Lower leg skin (tissue), 4 donors: ENCODE data around the gene OR10J5. TPM values are rescaled to one million over a fixed set of nuclear protein-coding genes. Genes with fewer than 3 reads are reported as not detected.

Experiments used
- DNase-seq, 2 donors: peaks; one replicate each; pipeline ENCODE4 v3.0.0-alpha.2; 2019; ENCODE audit warnings: low spot score in 2 of 2
- H3K4me3 ChIP-seq: fragments of 200-600 bp; sonication (generic); 2 replicates; pipeline ENCODE4 v1.5.1; 2017; ENCODE audit warnings: mild to moderate bottlenecking, low read depth; ENCODE audit not compliant: poor library complexity, severe bottlenecking
- POLR2A ChIP-seq, 2 donors: fragments of 450-650 bp; IDR thresholded peaks; one replicate each; pipeline ENCODE4 v1.6.1; 2016 to 2017; ENCODE audit warnings: antibody characterized with exemption in 2 of 2, mild to moderate bottlenecking in 1 of 2, moderate library complexity in 1 of 2
- WGBS, 2 donors: methylation state at CpG; one replicate each; pipeline ENCODE4 v1.1.5; 2018; 5-methylcytosine and 5-hydroxymethylcytosine counted together
- intact Hi-C: fragments of 100-400 bp; cut with DNase I; formaldehyde crosslinking; loops from one replicate; pipeline ENCODE4 v1.15.0; 2023; ENCODE audit warnings: low total_unique reads
- total RNA-seq, 4 donors: library from RNA; depleted of rRNA; stranded (reverse); fragments of >200 nt; gene quantifications; one replicate each; pipeline ENCODE4 v1.1.0, GENCODE V29; 2016
- TF ChIP-seq, protein P1 (sequence below), 3 donors: fragments of 450-650 bp; IDR thresholded peaks; one replicate each; pipeline ENCODE4 v1.5.1; 2016; ENCODE audit warnings: antibody characterized with exemption in 3 of 3, mild to moderate bottlenecking in 3 of 3, moderate library complexity in 2 of 3

Gene OR10J5
- total RNA-seq, 4 donors from 2014 or later: not detected

DNA sequence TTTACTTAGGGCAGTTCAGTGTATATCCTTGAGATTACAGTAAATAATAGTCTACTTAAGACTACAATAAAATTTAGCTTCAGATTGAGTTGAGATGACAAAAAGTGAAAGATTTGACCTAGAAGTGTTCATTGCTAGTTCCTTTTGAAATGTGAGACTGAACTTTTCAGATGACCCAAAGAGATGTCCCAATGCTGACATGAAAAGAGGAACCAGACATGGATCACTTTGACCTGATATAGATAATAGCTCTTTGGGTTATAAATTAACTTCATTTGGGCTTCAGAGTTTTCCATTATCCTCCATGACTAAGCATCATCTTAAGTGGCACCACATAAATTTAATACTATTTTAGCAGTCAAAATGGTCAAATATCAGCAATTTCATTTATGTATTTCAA, 25.7 kb upstream of the OR10J5 start:
- H3K4me3 ChIP-seq: no peak overlapping the region
- no peak for TF ChIP-seq POLR2A (IDR thresholded peaks at IDR 0.05)
- TF ChIP-seq, protein P1, sequence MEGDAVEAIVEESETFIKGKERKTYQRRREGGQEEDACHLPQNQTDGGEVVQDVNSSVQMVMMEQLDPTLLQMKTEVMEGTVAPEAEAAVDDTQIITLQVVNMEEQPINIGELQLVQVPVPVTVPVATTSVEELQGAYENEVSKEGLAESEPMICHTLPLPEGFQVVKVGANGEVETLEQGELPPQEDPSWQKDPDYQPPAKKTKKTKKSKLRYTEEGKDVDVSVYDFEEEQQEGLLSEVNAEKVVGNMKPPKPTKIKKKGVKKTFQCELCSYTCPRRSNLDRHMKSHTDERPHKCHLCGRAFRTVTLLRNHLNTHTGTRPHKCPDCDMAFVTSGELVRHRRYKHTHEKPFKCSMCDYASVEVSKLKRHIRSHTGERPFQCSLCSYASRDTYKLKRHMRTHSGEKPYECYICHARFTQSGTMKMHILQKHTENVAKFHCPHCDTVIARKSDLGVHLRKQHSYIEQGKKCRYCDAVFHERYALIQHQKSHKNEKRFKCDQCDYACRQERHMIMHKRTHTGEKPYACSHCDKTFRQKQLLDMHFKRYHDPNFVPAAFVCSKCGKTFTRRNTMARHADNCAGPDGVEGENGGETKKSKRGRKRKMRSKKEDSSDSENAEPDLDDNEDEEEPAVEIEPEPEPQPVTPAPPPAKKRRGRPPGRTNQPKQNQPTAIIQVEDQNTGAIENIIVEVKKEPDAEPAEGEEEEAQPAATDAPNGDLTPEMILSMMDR (IDR thresholded peaks at IDR 0.05): no peak
- intact Hi-C loops: no loop called here
- no peak for DNase-seq

DNA sequence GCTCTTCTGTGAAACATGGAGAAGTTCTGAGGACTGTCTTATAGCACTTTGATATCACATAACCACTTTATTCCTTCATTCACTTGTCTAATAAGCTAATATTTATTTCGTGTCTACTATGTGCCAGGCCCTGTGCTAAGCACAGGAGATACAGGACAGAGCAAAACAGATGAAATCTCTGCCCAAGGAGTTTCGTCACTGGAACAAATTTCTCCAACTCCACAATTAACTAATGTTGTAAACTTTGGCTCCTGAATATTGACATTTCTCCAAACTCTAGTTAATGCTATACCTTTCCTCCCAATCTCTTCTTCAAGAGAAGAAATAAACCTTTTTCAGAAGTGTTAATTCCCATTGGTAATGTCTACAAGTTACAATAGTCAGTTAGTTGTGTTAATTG, 24.8 kb upstream of the OR10J5 start:
- 57 to 61% methylated on average over 2 of the region's 2 CpGs for whole genome bisulfite sequencing, 2 donors
- TF ChIP-seq, protein P1 (IDR thresholded peaks at IDR 0.05): no peak
- TF ChIP-seq POLR2A (IDR thresholded peaks at IDR 0.05): no peak
- H3K4me3 ChIP-seq: no peak overlapping the region
- DNase-seq: no peak
- intact Hi-C loops: loop anchor here (1.0 kb wide), 1 partner anchor 40 kb away; no protein-coding TSS in a partner anchor

DNA sequence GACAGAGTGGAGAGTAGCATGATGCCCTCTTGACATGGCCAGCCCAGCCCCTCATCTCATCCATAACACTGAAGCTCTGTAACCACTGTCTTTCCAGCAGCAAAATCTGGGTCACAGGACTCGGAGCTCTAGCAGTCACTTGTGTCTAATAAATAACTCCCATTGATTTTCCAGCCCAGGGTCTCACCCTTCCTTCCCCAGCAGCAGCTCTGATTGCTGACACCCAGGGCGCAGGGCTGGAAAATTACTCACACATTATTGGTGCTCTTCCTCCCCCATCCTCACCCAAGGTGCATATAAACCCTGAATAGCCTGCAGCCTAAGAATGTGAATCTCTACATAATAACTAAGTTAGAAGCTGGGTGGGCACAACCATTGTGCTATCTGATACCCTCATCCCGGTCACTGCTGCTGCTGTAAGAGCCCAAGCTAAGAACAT, 21.1 kb upstream of the OR10J5 start:
- WGBS, 2 donors: 43 to 58% methylated on average over 3 of the region's 3 CpGs
- no peak overlapping the region for H3K4me3 ChIP-seq
- DNase-seq: no peak
- intact Hi-C loops: no loop called here
- no peak for TF ChIP-seq POLR2A (IDR thresholded peaks at IDR 0.05)
- TF ChIP-seq, protein P1 (IDR thresholded peaks at IDR 0.05): no peak

DNA sequence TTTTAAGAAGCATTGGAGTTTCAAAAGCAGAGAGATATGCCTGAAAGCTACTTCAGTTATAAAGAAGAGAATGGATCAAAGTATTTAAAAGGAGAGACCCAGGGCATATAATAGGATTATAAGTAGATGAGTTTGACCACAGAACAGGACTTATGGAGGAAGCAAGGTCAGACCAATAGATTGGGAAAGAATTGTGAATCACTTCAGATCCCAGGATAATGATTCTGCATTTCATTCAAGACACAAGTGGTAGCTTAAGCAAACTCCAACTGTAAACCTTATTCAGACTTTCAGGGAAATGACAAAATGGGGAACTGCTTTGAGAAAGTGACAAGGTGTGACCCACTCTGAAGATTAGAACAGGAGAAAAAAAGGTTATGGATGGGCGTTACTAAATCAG, 18.9 kb upstream of the OR10J5 start:
- WGBS, 2 donors: 65 to 71% methylated on average over 1 of the region's 1 CpG
- no peak overlapping the region for H3K4me3 ChIP-seq
- no peak for DNase-seq
- TF ChIP-seq, protein P1 (IDR thresholded peaks at IDR 0.05): no peak
- TF ChIP-seq POLR2A (IDR thresholded peaks at IDR 0.05): no peak
- intact Hi-C loops: no loop called here

DNA sequence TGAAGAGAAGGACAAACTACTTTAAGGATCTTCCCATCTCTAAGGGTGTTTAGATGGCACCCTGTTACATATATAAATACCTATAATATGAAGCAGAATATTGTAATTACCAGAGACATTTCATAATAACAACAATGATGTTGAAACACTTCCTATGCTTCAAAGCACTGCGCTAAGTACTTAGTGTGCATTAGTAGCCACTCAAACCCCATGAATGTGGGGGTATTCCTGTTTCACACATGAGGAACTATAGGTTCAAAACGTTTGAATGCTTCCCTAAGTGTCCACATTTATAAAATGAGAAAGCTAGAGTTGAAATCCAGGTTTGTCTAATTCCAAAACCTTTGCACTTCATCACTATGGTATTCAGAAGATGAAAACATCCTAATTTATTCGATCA, 18.5 kb upstream of the OR10J5 start:
- TF ChIP-seq, protein P1 (IDR thresholded peaks at IDR 0.05): no peak
- TF ChIP-seq POLR2A (IDR thresholded peaks at IDR 0.05): no peak
- H3K4me3 ChIP-seq: no peak overlapping the region
- 54 to 59% methylated on average over 3 of the region's 3 CpGs for WGBS, 2 donors
- intact Hi-C loops: no loop called here
- no peak for DNase-seq

DNA sequence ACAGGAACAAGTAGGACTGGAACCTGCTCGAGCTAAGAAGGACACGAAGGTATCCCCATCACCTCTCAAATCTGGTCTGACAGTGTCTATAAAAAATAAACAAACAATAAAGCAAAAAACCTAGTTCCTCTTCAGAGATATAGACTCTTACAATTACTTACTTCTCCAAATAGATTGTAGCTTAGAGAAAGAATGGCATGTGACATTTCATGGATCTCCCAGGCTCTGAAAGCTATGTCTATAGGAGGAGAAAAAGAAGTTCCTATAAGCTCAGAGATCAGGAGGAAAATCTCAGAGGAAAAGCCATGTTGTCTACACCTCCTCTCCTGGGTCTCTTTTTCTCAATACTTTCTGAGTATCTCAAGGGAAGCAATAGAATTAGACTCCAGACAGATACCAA, 12.3 kb upstream of the OR10J5 start:
- intact Hi-C loops: no loop called here
- no peak overlapping the region for H3K4me3 ChIP-seq
- 62 to 70% methylated on average over 2 of the region's 2 CpGs for WGBS, 2 donors
- no peak for DNase-seq
- TF ChIP-seq, protein P1 (IDR thresholded peaks at IDR 0.05): no peak
- no peak for TF ChIP-seq POLR2A (IDR thresholded peaks at IDR 0.05)
